HG02610 (cell line): ENCODE measurements around the gene GRIK3.
"Not testable (repeated sequence)": the region's sequence is repeated elsewhere in the genome, so short reads cannot be mapped to it uniquely, and the experiment has no call there.

Experiments used
- ATAC-seq: cut with Tn5 transposase; IDR thresholded peaks from one replicate; pipeline ENCODE4 v1.9.1; 2021; ENCODE audit warnings: mild to moderate bottlenecking, moderate library complexity; ENCODE audit not compliant: unreplicated experiment

The GRIK3 gene

GRCh38 chr1:36911561-36912364 lies 122.6 kb downstream of the GRIK3 start:
- no peak for ATAC-seq

- no peak for ATAC-seq
These were observed 123.3 kb downstream of the GRIK3 start for GRCh38 chr1:36910886-36911540.

GRCh38 chr1:36909946-36910725 lies 124.2 kb downstream of the GRIK3 start:
- ATAC-seq: no peak

- not testable (repeated sequence) for ATAC-seq
These were observed 125.0 kb downstream of the GRIK3 start for GRCh38 chr1:36909359-36909758.

GRCh38 chr1:36908096-36908495 lies 126.2 kb downstream of the GRIK3 start:
- ATAC-seq: no peak

GRCh38 chr1:36906555-36906954 lies 127.8 kb downstream of the GRIK3 start:
- ATAC-seq: no peak

- no peak for ATAC-seq
These were observed 128.4 kb downstream of the GRIK3 start for GRCh38 chr1:36905941-36906340.

GRCh38 chr1:36900128-36900527 lies 134.2 kb downstream of the GRIK3 start:
- no peak for ATAC-seq

GRCh38 chr1:36897813-36898212 lies 136.5 kb downstream of the GRIK3 start:
- ATAC-seq: not testable (repeated sequence)

GRCh38 chr1:36894824-36895223 lies 139.5 kb downstream of the GRIK3 start:
- no peak for ATAC-seq

GRCh38 chr1:36890776-36891175 lies 143.5 kb downstream of the GRIK3 start:
- ATAC-seq: no peak

GRCh38 chr1:36889478-36890226 lies 144.7 kb downstream of the GRIK3 start:
- ATAC-seq: no peak

GRCh38 chr1:36888811-36889477 lies 145.4 kb downstream of the GRIK3 start:
- ATAC-seq: no peak

- ATAC-seq: no peak
These were observed 148.6 kb downstream of the GRIK3 start for GRCh38 chr1:36885540-36886357.

- ATAC-seq: no peak
These were observed 149.5 kb downstream of the GRIK3 start for GRCh38 chr1:36884801-36885200.

- ATAC-seq: no peak
These were observed 150.2 kb downstream of the GRIK3 start for GRCh38 chr1:36884029-36884701.

- no peak for ATAC-seq
These were observed 150.9 kb downstream of the GRIK3 start for GRCh38 chr1:36883315-36883949.

GRCh38 chr1:36882536-36883285 lies 151.6 kb downstream of the GRIK3 start:
- ATAC-seq: no peak
